Smooth muscle cell (in vitro differentiated cells): ENCODE results near the gene RRP15. TPM values are rescaled to one million over a fixed set of nuclear protein-coding genes. Genes with fewer than 3 reads are reported as not detected.
A peak's percentile ranks its signal among the peaks of the same experiment; 100 is the strongest.

Experiments used
- DNase-seq: peaks from one replicate; lab custom pipeline; 2025; ENCODE audit not compliant: unreplicated experiment; lab: John Stamatoyannopoulos, UW
- H2AFZ ChIP-seq: fragments of 200-600 bp; sonication (generic); 2 replicates; pipeline ENCODE4 v1.6.0; 2016; ENCODE audit warnings: antibody characterized with exemption, low read depth, mild to moderate bottlenecking
- H3F3A ChIP-seq: fragments of 200-600 bp; sonication (generic); 2 replicates; pipeline ENCODE4 v1.6.0; 2017; ENCODE audit warnings: antibody characterized with exemption, low read depth
- H3K27ac ChIP-seq: fragments of 200-600 bp; sonication (generic); 2 replicates; pipeline ENCODE4 v1.5.1; 2016; ENCODE audit warnings: low read depth, mild to moderate bottlenecking
- H3K27me3 ChIP-seq: fragments of 200-600 bp; sonication (generic); 2 replicates; pipeline ENCODE4 v1.6.1; 2016; ENCODE audit warnings: low read depth, mild to moderate bottlenecking
- H3K36me3 ChIP-seq: fragments of 200-600 bp; sonication (generic); 2 replicates; pipeline ENCODE4 v1.5.1; 2016; ENCODE audit warnings: low read depth
- H3K4me1 ChIP-seq: fragments of 200-600 bp; sonication (generic); 2 replicates; pipeline ENCODE4 v1.5.1; 2016; ENCODE audit warnings: low read depth
- H3K4me2 ChIP-seq: fragments of 200-600 bp; sonication (generic); 2 replicates; pipeline ENCODE4 v1.6.0; 2016; ENCODE audit warnings: mild to moderate bottlenecking
- H3K4me3 ChIP-seq: fragments of 200-600 bp; sonication (generic); 2 replicates; pipeline ENCODE4 v1.5.1; 2016; ENCODE audit warnings: mild to moderate bottlenecking
- H3K79me2 ChIP-seq: fragments of 200-600 bp; sonication (generic); 2 replicates; pipeline ENCODE4 v1.6.0; 2016; ENCODE audit warnings: low read depth, mild to moderate bottlenecking
- H3K9ac ChIP-seq: fragments of 200-600 bp; sonication (generic); 2 replicates; pipeline ENCODE4 v1.6.0; 2016; ENCODE audit warnings: low read depth
- H3K9me3 ChIP-seq: fragments of 200-600 bp; sonication (generic); replicated peaks from 2 replicates; pipeline ENCODE4 v1.5.1; 2016; ENCODE audit warnings: low read depth
- H4K20me1 ChIP-seq: fragments of 200-600 bp; sonication (generic); 2 replicates; pipeline ENCODE4 v1.6.0; 2016; ENCODE audit warnings: low read depth
- WGBS: methylation state at CpG from one replicate; pipeline ENCODE4 v1.1.7; 2016; ENCODE audit warnings: low lambda C conversion rate; 5-methylcytosine and 5-hydroxymethylcytosine counted together
- polyA plus RNA-seq: library from polyadenylated mRNA; unstranded; fragments of >200 nt; fragmentation: Nextera tagmentation; extraction: Ambion mirVana; gene quantifications from 2 replicates; pipeline ENCODE4 v1.2.1, GENCODE V29; 2016
- total RNA-seq: library from RNA; depleted of rRNA; stranded (reverse); fragments of >200 nt; gene quantifications from 2 replicates; pipeline ENCODE4 v1.2.3, GENCODE V29; 2014
- TF ChIP-seq, protein P1 (sequence below): fragments of 200-600 bp; sonication (generic); IDR thresholded peaks from 2 replicates; pipeline ENCODE4 v1.5.1; 2017; ENCODE audit warnings: borderline replicate concordance, mild to moderate bottlenecking, antibody characterized with exemption; ENCODE audit not compliant: insufficient read depth, poor library complexity, severe bottlenecking

RRP15 gene
- total and polyA plus RNA-seq, 2 experiments from 2014 or later = 6.6 to 13.2 TPM

DNA sequence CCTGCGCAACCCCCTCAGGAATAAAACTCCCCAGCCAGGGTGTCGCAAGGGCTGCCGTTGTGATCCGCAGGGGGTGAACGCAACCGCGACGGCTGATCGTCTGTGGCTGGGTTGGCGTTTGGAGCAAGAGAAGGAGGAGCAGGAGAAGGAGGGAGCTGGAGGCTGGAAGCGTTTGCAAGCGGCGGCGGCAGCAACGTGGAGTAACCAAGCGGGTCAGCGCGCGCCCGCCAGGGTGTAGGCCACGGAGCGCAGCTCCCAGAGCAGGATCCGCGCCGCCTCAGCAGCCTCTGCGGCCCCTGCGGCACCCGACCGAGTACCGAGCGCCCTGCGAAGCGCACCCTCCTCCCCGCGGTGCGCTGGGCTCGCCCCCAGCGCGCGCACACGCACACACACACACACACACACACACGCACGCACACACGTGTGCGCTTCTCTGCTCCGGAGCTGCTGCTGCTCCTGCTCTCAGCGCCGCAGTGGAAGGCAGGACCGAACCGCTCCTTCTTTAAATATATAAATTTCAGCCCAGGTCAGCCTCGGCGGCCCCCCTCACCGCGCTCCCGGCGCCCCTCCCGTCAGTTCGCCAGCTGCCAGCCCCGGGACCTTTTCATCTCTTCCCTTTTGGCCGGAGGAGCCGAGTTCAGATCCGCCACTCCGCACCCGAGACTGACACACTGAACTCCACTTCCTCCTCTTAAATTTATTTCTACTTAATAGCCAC, 60.7 kb downstream of the RRP15 start:
- no peaks in the 10 kb centered on the region for H3K4me1 ChIP-seq
- no peaks in the 10 kb centered on the region for H3K9me3 ChIP-seq
- no peaks in the 10 kb centered on the region for H3K27me3 ChIP-seq
- peaks cover 15% of the 10 kb centered on the region for H3F3A ChIP-seq
- peak overlapping the region; percentile 66 for H3K27ac ChIP-seq
- no peaks in the 10 kb centered on the region for H4K20me1 ChIP-seq
- H3K4me3 ChIP-seq = peak overlapping the region; percentile 65
- H2AFZ ChIP-seq = peak overlapping the region; percentile 69
- no peak for DNase-seq
- H3K9ac ChIP-seq = peak overlapping the region; percentile 69
- peak overlapping the region; percentile 95 for H3K4me2 ChIP-seq
- peaks cover 25% of the 10 kb centered on the region for H3K79me2 ChIP-seq
- under 1% methylated on average over 57 of the region's 64 CpGs for WGBS
- TF ChIP-seq, protein P1, sequence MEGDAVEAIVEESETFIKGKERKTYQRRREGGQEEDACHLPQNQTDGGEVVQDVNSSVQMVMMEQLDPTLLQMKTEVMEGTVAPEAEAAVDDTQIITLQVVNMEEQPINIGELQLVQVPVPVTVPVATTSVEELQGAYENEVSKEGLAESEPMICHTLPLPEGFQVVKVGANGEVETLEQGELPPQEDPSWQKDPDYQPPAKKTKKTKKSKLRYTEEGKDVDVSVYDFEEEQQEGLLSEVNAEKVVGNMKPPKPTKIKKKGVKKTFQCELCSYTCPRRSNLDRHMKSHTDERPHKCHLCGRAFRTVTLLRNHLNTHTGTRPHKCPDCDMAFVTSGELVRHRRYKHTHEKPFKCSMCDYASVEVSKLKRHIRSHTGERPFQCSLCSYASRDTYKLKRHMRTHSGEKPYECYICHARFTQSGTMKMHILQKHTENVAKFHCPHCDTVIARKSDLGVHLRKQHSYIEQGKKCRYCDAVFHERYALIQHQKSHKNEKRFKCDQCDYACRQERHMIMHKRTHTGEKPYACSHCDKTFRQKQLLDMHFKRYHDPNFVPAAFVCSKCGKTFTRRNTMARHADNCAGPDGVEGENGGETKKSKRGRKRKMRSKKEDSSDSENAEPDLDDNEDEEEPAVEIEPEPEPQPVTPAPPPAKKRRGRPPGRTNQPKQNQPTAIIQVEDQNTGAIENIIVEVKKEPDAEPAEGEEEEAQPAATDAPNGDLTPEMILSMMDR = no peak
- no peaks in the 10 kb centered on the region for H3K36me3 ChIP-seq

DNA sequence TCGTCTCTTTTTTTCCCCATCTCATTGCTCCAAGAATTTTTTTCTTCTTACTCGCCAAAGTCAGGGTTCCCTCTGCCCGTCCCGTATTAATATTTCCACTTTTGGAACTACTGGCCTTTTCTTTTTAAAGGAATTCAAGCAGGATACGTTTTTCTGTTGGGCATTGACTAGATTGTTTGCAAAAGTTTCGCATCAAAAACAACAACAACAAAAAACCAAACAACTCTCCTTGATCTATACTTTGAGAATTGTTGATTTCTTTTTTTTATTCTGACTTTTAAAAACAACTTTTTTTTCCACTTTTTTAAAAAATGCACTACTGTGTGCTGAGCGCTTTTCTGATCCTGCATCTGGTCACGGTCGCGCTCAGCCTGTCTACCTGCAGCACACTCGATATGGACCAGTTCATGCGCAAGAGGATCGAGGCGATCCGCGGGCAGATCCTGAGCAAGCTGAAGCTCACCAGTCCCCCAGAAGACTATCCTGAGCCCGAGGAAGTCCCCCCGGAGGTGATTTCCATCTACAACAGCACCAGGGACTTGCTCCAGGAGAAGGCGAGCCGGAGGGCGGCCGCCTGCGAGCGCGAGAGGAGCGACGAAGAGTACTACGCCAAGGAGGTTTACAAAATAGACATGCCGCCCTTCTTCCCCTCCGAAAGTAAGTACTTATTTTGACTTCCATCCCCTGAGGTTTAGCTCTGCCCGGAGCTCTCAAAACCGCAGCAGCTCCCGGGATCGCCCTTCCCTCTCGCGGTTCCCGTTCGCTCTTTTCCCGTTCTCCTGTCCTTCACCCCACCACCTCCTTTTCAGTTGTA, 61.5 kb downstream of the RRP15 start:
- DNase-seq = no peak
- peaks cover 31% of the 10 kb centered on the region for H3K79me2 ChIP-seq
- peak overlapping the region; percentile 66 for H3K27ac ChIP-seq

DNA sequence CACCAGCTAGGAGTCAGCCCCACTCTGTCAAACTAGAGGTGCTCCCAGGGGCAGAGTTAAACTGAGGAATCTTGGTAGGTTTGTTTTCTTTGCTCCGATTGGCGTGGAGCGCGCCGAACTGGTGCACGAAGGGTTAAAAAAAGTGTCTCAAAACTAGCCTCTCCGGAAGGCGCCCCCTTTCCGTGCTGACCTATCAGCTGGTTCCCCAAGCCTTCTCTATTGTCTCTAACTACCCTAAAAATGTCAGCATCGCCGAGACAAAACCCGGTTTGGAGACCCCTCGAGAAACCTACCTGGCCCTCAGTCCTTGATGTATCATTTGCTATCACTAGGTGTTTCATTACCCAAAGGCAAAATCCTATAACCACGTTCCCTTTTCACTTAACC, 62.2 kb downstream of the RRP15 start:
- TF ChIP-seq, protein P1 = no peak
- Histone ChIP-seq H3K4me2 (peak overlapping the region; percentile 95), H3K27me3 (no peaks in the 10 kb centered on the region), H3K4me1 (peaks cover 4% of the 10 kb centered on the region), H3K36me3 (no peaks in the 10 kb centered on the region), H2AFZ (peak overlapping the region; percentile 63), H3K4me3 (peak overlapping the region; percentile 65), H3K27ac (peak overlapping the region; percentile 66), H3K9ac (peak overlapping the region; percentile 69), H4K20me1 (no peaks in the 10 kb centered on the region), H3K79me2 (peaks cover 38% of the 10 kb centered on the region), H3K9me3 (no peaks in the 10 kb centered on the region), H3F3A (peaks cover 19% of the 10 kb centered on the region)
- no peak for DNase-seq
- 1% methylated on average over 14 of the region's 14 CpGs for WGBS

More for the DNA sequence above, 61.5 kb downstream of the RRP15 start:
- H3K36me3 ChIP-seq = no peaks in the 10 kb centered on the region
- no peaks in the 10 kb centered on the region for H4K20me1 ChIP-seq
- TF ChIP-seq, protein P1 = no peak
- H3K4me1 ChIP-seq = peaks cover 3% of the 10 kb centered on the region
- H3K9ac ChIP-seq = peak overlapping the region; percentile 69
- H3K4me3 ChIP-seq = peak overlapping the region; percentile 65
- no peaks in the 10 kb centered on the region for H3K27me3 ChIP-seq
- H2AFZ ChIP-seq = peak overlapping the region; percentile 63
- peak overlapping the region; percentile 95 for H3K4me2 ChIP-seq
- WGBS = 1% methylated on average over 39 of the region's 39 CpGs
- H3K9me3 ChIP-seq = no peaks in the 10 kb centered on the region
- H3F3A ChIP-seq = peaks cover 18% of the 10 kb centered on the region
